Activated T-cell treated with anti-CD3 and anti-CD28 coated beads, Interleukin-2, amount 50 U/mL, for 24 hours (primary cell): ENCODE measurements around the gene HSPA1A.
"Not testable (repeated sequence)": the region's sequence is repeated elsewhere in the genome, so short reads cannot be mapped to it uniquely, and the experiment has no call there.

ENCODE experiments used
- DNase-seq: peaks from one replicate; pipeline ENCODE4 v3.0.0-alpha.2; 2020
- H3K27ac Mint-ChIP-seq: 2 replicates; pipeline ENCODE4 v1.8.0; 2020; ENCODE audit warnings: mild to moderate bottlenecking, mixed read lengths
- H3K27me3 Mint-ChIP-seq: 2 replicates; pipeline ENCODE4 v1.8.0; 2020; ENCODE audit warnings: mixed read lengths
- H3K36me3 Mint-ChIP-seq: 2 replicates; pipeline ENCODE4 v1.8.0; 2020; ENCODE audit warnings: low read depth, mixed read lengths
- H3K4me1 Mint-ChIP-seq: 2 replicates; pipeline ENCODE4 v1.8.0; 2020; ENCODE audit warnings: low read depth, mixed read lengths
- H3K4me3 Mint-ChIP-seq: 2 replicates; pipeline ENCODE4 v1.8.0; 2020; ENCODE audit warnings: mild to moderate bottlenecking, moderate library complexity, mixed read lengths
- H3K9me3 Mint-ChIP-seq: 2 replicates; pipeline ENCODE4 v1.8.0; 2020; ENCODE audit warnings: mixed read lengths

Gene HSPA1A

DNA sequence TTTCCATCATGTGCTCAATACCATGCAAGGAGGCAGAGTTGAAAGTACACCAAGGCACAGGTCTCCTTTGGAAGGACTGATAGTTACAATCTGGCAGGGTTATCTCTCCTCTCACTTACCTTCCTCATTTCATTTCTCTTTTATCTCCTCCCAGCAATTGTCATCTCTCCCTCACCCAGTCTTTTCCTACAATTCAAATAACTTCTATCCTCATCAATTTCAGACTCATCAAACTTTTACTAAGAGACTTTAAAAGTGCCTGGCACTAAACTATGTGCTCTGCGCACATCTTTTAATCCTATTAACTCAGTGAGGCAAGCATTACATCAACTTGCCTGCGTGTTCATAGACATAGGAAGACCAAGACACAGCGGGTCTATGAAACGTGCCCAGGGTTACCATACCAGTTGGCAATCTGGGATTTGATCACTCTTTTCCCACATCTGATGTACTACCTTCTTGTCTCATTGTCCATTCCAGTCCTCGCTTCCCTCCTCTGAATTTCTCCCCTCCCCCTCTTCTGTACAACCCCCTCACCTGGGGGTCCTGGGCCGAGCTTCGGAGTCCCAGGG, 21.0 kb upstream of the HSPA1A start:
- Mint-ChIP-seq H3K4me1 (peaks cover 57% of the 10 kb centered on the region), H3K9me3 (no peaks in the 10 kb centered on the region), H3K27me3 (no peaks in the 10 kb centered on the region), H3K4me3 (peak overlapping the region; percentile 95), H3K27ac (peak overlapping the region; percentile 99), H3K36me3 (peaks cover 76% of the 10 kb centered on the region)
- DNase-seq = no peak

- peaks cover 77% of the 10 kb centered on the region for H3K36me3 Mint-ChIP-seq
Observed at GRCh38 chr6:31794866-31795615, 20.3 kb upstream of the HSPA1A start.

DNA sequence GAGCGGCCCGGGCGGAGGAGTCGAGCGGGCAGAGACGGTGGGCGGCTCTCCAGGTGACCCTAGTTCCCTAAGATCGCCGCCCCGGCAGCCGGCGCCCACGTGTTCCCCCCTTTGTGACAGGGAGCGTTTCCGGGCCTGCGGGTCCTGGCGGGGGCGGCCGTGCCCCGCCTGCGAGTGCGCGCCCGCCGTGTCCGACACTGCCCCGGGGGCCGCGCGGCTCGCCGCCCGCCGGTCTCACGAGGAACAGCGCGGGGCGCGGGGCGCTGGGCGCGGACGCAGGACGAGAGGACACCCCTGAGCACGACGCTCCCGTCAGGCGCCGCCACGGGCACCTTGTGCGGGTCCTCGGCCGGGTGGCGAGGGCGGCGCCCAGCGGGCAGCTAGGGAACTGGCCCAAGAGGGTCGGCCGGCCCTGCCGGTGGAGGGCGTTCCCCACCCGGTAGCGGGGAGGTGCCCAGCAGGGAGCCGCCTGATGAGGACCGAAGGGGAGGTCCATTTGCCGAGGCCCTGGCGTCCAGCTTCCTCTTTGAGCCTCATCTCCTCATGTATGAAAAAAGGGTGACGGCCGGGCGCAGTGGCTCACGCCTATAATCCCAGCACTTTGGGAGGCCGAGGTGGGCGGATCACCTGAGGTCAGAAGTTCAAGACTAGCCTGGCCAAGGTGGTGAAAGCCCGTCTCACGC, 19.6 kb upstream of the HSPA1A start, which contains the start of gene VARS1:
VARS1 (minus strand) TSS at position 137 of the 683 bp plus-strand sequence. CDS start 535 bp downstream, outside the sequence.
- peaks cover 74% of the 10 kb centered on the region for H3K36me3 Mint-ChIP-seq
- peaks cover 51% of the 10 kb centered on the region for H3K4me1 Mint-ChIP-seq

More at GRCh38 chr6:31794866-31795615, 20.3 kb upstream of the HSPA1A start:
- peak overlapping the region; percentile 99 for H3K27ac Mint-ChIP-seq
- H3K9me3 Mint-ChIP-seq = no peaks in the 10 kb centered on the region
- no peak for DNase-seq
- peaks cover 54% of the 10 kb centered on the region for H3K4me1 Mint-ChIP-seq
- peak overlapping the region; percentile 95 for H3K4me3 Mint-ChIP-seq
- H3K27me3 Mint-ChIP-seq = no peaks in the 10 kb centered on the region

DNA sequence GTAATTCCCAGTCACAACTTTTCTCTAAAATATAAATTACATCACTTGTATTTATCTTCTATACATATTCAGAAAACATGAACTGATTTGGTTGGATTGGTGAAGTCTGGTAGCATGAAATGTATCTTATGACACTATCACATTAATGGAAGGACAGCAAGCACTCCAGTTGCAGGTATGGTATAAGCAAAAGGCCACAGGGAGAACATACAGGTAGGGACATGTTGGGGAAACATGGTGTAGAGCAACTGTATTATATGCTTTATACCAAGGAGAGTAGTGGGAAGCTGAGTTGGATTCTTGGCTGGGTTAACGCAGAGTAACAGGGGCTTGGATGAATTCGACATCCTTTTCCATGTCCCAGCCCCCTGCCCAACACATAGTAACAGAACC, 18.4 kb upstream of the HSPA1A start:
- Mint-ChIP-seq H3K9me3 (no peaks in the 10 kb centered on the region), H3K36me3 (peaks cover 73% of the 10 kb centered on the region), H3K4me3 (no peak overlapping the region), H3K27ac (peak overlapping the region; percentile 92), H3K27me3 (no peaks in the 10 kb centered on the region), H3K4me1 (peaks cover 47% of the 10 kb centered on the region)
- no peak for DNase-seq

More for the DNA sequence above, 19.6 kb upstream of the HSPA1A start, which contains the start of gene VARS1:
- peak within 1 kb of the TSS; percentile 99 for H3K27ac Mint-ChIP-seq
- DNase-seq = peak; percentile 92
- H3K9me3 Mint-ChIP-seq = no peaks in the 10 kb centered on the region
- peak within 1 kb of the TSS; percentile 95 for H3K4me3 Mint-ChIP-seq
- no peaks in the 10 kb centered on the region for H3K27me3 Mint-ChIP-seq

- no peak overlapping the region for H3K4me3 Mint-ChIP-seq
- DNase-seq = no peak
- peaks cover 71% of the 10 kb centered on the region for H3K36me3 Mint-ChIP-seq
- H3K27ac Mint-ChIP-seq = peak overlapping the region; percentile 92
- H3K27me3 Mint-ChIP-seq = no peaks in the 10 kb centered on the region
- H3K9me3 Mint-ChIP-seq = no peaks in the 10 kb centered on the region
- peaks cover 41% of the 10 kb centered on the region for H3K4me1 Mint-ChIP-seq
Observed at GRCh38 chr6:31797588-31797987, 17.8 kb upstream of the HSPA1A start.

DNA sequence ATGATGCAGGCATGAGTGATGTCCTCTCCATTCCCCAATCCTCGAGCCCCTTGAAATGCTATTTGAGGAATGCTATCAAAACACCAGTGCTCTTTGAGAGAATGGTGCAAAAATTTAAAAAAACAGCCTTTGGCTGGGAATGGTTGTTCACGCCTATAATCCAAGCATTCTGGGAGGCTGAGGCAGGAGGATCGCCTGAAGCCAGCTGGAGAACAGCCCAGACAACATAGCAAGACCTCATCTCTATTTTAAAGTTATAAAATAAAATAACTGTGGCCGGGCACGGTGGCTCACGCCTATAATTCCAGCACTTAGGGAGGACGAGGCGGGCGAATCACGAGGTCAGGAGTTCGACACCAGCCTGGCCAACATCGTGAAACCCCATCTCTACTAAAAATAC, 15.6 kb upstream of the HSPA1A start:
- H3K36me3 Mint-ChIP-seq = peaks cover 72% of the 10 kb centered on the region
- H3K9me3 Mint-ChIP-seq = no peaks in the 10 kb centered on the region
- no peak overlapping the region for H3K4me3 Mint-ChIP-seq
- H3K27me3 Mint-ChIP-seq = no peaks in the 10 kb centered on the region
- peaks cover 37% of the 10 kb centered on the region for H3K4me1 Mint-ChIP-seq
- no peak overlapping the region for H3K27ac Mint-ChIP-seq
- no peak for DNase-seq

- H3K4me1 Mint-ChIP-seq = peaks cover 44% of the 10 kb centered on the region
- not testable (repeated sequence) for H3K27ac Mint-ChIP-seq
Observed at GRCh38 chr6:31801031-31801927, 14.1 kb upstream of the HSPA1A start.

GRCh38 chr6:31805939-31806469, 9.3 kb upstream of the HSPA1A start:
- peak overlapping the region; percentile 98 for H3K27ac Mint-ChIP-seq
- DNase-seq = no peak
- peaks cover 29% of the 10 kb centered on the region for H3K4me1 Mint-ChIP-seq
- peaks cover 56% of the 10 kb centered on the region for H3K36me3 Mint-ChIP-seq
- no peaks in the 10 kb centered on the region for H3K27me3 Mint-ChIP-seq
- no peaks in the 10 kb centered on the region for H3K9me3 Mint-ChIP-seq
- H3K4me3 Mint-ChIP-seq = peak overlapping the region; percentile 93

More at GRCh38 chr6:31801031-31801927, 14.1 kb upstream of the HSPA1A start:
- DNase-seq, H3K27me3 Mint-ChIP-seq, H3K4me3 Mint-ChIP-seq, H3K9me3 Mint-ChIP-seq: not testable (repeated sequence)
- peaks cover 80% of the 10 kb centered on the region for H3K36me3 Mint-ChIP-seq

DNA sequence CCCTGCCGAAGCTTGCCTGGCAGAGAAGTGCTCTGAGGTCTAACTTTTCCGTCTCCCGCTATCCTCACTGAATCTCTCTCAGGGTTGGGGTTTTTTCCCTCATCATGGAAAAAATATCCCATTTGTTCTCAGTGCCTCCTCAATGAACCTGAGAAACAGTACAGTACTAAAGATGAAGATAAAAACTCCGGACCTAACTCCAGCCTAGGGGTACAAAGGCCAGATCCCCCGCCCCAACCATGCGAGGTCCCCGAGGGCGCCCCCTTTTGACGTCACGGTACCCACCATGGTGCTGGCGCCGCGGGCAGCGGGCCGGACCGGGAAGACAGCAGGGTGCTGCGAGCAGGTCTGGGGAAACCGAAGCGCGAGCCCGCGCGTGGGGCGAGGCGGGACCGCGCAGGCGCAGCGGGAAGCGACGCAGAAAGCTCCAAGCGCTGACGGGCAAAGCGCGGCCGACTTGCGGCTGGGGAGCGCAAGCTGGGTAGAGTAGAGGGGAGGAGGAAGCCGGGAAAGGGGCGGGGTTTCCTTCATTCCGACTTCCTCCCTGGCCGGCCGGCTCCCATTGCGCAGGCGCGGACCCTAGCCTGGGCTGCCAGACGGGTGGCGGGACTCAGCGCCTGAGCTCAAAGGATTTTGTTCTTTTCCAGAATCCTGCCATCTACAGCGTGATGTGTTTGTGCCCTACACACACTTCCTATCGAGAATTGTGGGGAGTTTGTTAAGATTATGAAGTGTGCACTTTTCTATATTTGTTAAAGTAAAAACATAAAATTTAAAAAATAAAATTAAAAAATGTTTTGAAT, 8.7 kb upstream of the HSPA1A start, which contains the start of gene LSM2:
LSM2 (minus strand) TSS at position 497 of the 803 bp plus-strand sequence; CDS start at position 288, 209 bp downstream.
- Mint-ChIP-seq H3K9me3 (no peaks in the 10 kb centered on the region), H3K27me3 (no peaks in the 10 kb centered on the region), H3K4me1 (peaks cover 32% of the 10 kb centered on the region), H3K36me3 (peaks cover 54% of the 10 kb centered on the region), H3K27ac (peak within 1 kb of the TSS; percentile 98), H3K4me3 (peak within 1 kb of the TSS; percentile 93)
- peak; percentile 96 for DNase-seq

DNA sequence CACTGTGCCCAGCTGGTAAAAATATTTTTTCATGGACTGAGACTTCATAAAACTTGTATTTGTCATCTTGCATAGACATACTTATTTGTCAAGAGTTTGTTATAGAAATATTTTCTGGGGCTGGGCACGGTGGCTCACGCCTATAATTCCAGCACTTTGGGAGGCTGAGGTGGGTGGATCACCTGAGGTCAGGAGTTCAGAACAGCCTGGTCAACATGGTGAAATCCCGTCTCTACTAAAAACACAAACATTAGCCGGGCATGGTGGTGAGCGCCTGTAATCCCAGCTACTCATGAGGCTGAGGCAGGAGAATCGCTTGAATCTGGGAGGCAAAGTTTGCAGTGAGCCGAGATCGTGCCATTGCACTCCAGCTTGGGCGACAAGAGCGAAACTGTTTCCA, 6.7 kb upstream of the HSPA1A start:
- not testable (repeated sequence) for H3K9me3 Mint-ChIP-seq

GRCh38 chr6:31811645-31812044, 3.7 kb upstream of the HSPA1A start:
- no peaks in the 10 kb centered on the region for H3K27me3 Mint-ChIP-seq
- H3K4me3 Mint-ChIP-seq = peak overlapping the region; percentile 69
- peak overlapping the region; percentile 98 for H3K27ac Mint-ChIP-seq
- H3K36me3 Mint-ChIP-seq = peaks cover 12% of the 10 kb centered on the region
- H3K4me1 Mint-ChIP-seq = peaks cover 45% of the 10 kb centered on the region
- no peaks in the 10 kb centered on the region for H3K9me3 Mint-ChIP-seq
- no peak for DNase-seq

More for the DNA sequence above, 6.7 kb upstream of the HSPA1A start:
- DNase-seq, H3K27me3 Mint-ChIP-seq, H3K27ac Mint-ChIP-seq, H3K4me3 Mint-ChIP-seq: not testable (repeated sequence)
- H3K36me3 Mint-ChIP-seq = peaks cover 39% of the 10 kb centered on the region
- H3K4me1 Mint-ChIP-seq = peaks cover 44% of the 10 kb centered on the region

DNA sequence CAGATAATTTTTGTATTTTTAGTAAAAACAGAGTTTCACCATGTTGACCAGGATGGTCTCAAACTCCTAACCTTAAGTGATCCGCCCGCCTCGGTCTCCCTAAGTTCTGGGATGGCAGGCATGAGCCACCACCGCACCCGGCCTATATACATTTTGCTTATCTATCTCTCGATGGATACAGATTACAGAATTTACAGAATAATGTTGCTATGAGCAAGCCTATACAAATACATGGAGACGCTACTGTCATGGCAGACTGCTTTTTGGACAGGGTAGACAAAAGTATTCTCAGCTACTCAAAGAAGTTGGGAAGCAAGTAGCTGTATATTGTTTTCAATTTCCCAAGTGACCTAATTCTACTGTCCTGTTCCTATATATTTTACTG, 1.9 kb upstream of the HSPA1A start:
- Mint-ChIP-seq H3K36me3 (peaks cover 19% of the 10 kb centered on the region), H3K4me3 (peak overlapping the region; percentile 69), H3K9me3 (no peaks in the 10 kb centered on the region), H3K27ac (peak overlapping the region; percentile 98), H3K4me1 (peaks cover 55% of the 10 kb centered on the region), H3K27me3 (no peaks in the 10 kb centered on the region)
- DNase-seq = no peak

GRCh38 chr6:31814677-31815024, 692 bp upstream of the HSPA1A start:
- Mint-ChIP-seq H3K4me3 (peak overlapping the region; percentile 83), H3K36me3 (peaks cover 23% of the 10 kb centered on the region), H3K9me3 (no peaks in the 10 kb centered on the region), H3K4me1 (peaks cover 61% of the 10 kb centered on the region), H3K27ac (peak overlapping the region; percentile 95), H3K27me3 (no peaks in the 10 kb centered on the region)
- peak; percentile 70 for DNase-seq
